Lower lobe of right lung (tissue), 2 donors: ENCODE data around the gene WDR59. TPM values are rescaled to one million over a fixed set of nuclear protein-coding genes. Genes with fewer than 3 reads are reported as not detected.
"Not testable (repeated sequence)": the region's sequence is repeated elsewhere in the genome, so short reads cannot be mapped to it uniquely, and the experiment has no call there.

Source experiments
- ATAC-seq, 2 donors: fragments of 200-7000 bp; cut with Tn5 transposase; one replicate each; pipeline ENCODE4 v1.9.1; 2020 to 2022; ENCODE audit warnings: mild to moderate bottlenecking in 2 of 2, moderate library complexity in 2 of 2
- DNase-seq: peaks from one replicate; pipeline ENCODE4 v3.0.0-alpha.2; 2020
- H3K27ac ChIP-seq: fragments of 200-600 bp; one replicate; pipeline ENCODE4 v1.8.0; 2022
- H3K27me3 ChIP-seq: fragments of 200-600 bp; one replicate; pipeline ENCODE4 v1.8.0; 2022; ENCODE audit warnings: low read depth
- H3K36me3 ChIP-seq: fragments of 200-600 bp; one replicate; pipeline ENCODE4 v1.8.0; 2022; ENCODE audit warnings: mild to moderate bottlenecking
- H3K4me1 ChIP-seq: fragments of 200-600 bp; one replicate; pipeline ENCODE4 v1.8.0; 2022
- H3K4me3 ChIP-seq: fragments of 200-600 bp; one replicate; pipeline ENCODE4 v1.8.0; 2022; ENCODE audit warnings: mild to moderate bottlenecking
- H3K9me3 ChIP-seq: fragments of 200-600 bp; one replicate; pipeline ENCODE4 v1.8.0; 2022
- intact Hi-C: fragments of 100-400 bp; cut with DNase I; formaldehyde crosslinking; loops from one replicate; pipeline ENCODE4 v1.11.0; 2022
- total RNA-seq: library from RNA; stranded (reverse); fragmentation: NEBNext Ultra II Directional; extraction: Animal tissue kit (Norgen Biotek cat#: 25700); gene quantifications from one replicate; pipeline ENCODE4 v1.2.1, GENCODE V29; 2021
- TF ChIP-seq, protein P1 (sequence below): fragments of 200-600 bp; IDR thresholded peaks from one replicate; pipeline ENCODE4 v1.8.0; 2022; ENCODE audit warnings: antibody characterized with exemption, mild to moderate bottlenecking
- donor health status: DM: no; HTN: yes; CAD: no; lungs with severe emphysema.

The WDR59 gene
- total RNA-seq, 1 donor from 2014 or later, result 49.5 TPM

DNA sequence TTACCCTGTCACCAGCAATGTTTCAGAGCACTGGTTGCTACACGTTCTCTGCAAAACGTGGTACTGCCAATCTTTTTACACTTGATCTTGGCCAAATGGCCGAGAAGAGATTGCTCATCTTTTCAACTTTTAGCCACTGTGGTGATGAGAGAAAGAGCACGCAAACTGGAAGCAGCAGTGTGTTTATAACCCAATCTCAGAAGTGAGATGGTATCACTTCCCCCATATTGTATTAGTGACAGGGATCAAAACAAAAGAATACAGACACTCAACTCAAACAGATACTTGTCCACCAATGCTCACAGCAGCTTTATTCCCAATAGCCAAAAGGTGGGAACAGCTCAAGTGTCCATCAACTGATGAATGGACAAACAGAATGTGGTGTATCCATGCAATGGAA, 138.2 kb downstream of the WDR59 start:
- no peak overlapping the region for H3K4me3 ChIP-seq
- TF ChIP-seq, protein P1, sequence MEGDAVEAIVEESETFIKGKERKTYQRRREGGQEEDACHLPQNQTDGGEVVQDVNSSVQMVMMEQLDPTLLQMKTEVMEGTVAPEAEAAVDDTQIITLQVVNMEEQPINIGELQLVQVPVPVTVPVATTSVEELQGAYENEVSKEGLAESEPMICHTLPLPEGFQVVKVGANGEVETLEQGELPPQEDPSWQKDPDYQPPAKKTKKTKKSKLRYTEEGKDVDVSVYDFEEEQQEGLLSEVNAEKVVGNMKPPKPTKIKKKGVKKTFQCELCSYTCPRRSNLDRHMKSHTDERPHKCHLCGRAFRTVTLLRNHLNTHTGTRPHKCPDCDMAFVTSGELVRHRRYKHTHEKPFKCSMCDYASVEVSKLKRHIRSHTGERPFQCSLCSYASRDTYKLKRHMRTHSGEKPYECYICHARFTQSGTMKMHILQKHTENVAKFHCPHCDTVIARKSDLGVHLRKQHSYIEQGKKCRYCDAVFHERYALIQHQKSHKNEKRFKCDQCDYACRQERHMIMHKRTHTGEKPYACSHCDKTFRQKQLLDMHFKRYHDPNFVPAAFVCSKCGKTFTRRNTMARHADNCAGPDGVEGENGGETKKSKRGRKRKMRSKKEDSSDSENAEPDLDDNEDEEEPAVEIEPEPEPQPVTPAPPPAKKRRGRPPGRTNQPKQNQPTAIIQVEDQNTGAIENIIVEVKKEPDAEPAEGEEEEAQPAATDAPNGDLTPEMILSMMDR, result no peak
- H3K27ac ChIP-seq, result no peak overlapping the region
- no peaks in the 10 kb centered on the region for H3K27me3 ChIP-seq
- DNase-seq (no peak), ATAC-seq (no peak)
- intact Hi-C loops, result no loop called here
- H3K4me1 ChIP-seq, result no peaks in the 10 kb centered on the region
- no peaks in the 10 kb centered on the region for H3K36me3 ChIP-seq
- no peaks in the 10 kb centered on the region for H3K9me3 ChIP-seq

DNA sequence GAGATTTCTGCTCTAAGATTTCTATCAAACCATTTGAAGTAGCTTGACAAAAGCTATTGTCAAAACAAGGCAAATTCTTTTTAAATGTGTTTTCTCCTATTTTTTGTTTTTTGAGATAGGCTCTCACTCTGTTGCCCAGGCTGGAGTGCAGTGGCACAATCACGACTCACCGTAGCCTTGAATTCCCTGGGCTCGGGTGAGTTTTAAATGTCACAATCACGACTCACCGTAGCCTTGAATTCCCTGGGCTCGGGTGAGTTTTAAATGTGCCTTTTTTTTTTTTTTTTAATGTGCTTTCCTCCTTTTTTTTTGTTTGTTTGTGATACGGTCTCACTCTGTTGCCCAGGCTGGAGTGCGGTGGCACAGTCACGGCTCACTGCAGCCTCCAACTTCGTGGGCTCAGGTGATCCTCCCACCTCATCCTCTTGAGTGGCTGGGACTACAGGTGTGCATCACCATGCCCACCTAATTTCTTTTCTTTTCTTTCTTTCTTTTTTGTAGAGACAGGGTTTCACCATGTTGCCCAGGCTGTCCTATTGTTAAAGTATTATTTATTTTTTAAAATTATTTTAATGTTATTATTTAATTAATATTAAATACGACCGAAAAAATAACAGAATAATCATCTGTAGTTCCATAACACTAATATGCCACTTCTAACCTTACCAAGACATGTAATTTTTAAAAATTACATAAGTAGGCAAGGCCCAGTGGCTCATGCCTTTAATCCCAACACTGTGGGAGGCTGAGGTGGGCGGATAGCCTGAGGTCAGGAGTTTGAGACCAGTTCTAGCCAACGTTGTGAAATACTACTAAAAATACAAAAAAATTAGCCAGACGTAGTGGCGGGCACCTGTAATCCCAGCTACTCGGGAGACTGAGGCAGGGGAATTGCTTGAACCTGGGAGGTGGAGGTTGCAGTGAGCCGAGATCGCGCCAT, 140.6 kb downstream of the WDR59 start:
- Histone ChIP-seq H3K9me3 (no peaks in the 10 kb centered on the region), H3K36me3 (no peaks in the 10 kb centered on the region), H3K4me1 (no peaks in the 10 kb centered on the region), H3K27ac (no peak overlapping the region), H3K27me3 (no peaks in the 10 kb centered on the region), H3K4me3 (no peak overlapping the region)
- ATAC-seq (no peak), DNase-seq (no peak)
- intact Hi-C loops, result no loop called here
- TF ChIP-seq, protein P1, result no peak

DNA sequence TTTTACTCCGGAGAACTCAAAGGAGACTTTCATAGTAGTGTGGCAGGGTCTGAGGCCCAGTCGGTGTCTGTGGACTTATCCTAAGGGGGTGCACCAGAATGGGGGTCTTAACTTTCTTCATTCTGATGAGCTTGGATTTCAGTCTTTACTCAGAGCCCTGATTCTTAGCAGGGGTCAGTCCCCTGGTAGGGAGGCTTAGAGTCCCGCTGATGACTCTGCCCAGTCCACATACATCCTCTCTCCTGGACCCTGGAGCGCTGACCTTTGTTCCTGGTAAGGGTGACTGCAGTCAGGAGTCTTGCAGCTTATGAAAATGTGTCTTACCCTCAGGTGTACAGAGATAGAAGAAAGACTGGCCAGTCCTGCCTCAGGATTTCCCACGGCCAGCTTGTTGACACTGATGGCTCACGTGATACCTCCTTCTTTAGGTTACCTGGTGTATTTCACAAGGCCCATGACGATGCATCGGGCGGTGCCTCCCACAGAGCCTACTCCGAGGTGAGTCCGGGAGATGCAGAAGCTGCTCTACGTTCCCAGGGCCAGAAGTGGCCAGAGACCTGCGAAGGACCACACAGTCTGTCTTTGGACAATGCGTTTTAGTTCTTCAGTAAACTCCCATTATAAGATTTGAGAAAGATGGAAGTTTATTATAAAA, 141.4 kb downstream of the WDR59 start:
- H3K36me3 ChIP-seq, DNase-seq, H3K4me3 ChIP-seq, H3K27ac ChIP-seq, H3K9me3 ChIP-seq, H3K4me1 ChIP-seq, intact Hi-C loops, H3K27me3 ChIP-seq: not testable (repeated sequence)
- ATAC-seq, result peak in 1 of 2 donors; percentile 42

DNA sequence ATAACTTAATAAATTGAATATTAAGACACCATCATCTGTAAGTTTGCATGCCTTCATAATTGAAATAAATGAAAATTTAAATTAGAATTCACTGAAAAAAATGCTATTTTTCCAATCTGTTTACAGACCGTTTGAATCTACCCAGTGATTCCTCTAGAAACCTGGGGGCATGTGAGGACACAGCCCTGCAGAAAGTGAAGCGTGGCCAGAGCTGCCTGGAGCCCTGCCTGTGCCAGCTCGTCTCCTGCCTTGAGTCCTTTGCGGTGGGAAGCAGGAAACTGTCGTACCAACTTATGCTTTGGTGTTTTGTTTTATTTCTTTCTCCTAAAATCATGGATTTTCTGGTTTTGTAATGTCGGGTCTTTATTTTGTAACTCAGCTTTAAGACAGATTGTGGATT, 142.5 kb downstream of the WDR59 start:
- H3K9me3 ChIP-seq, result no peaks in the 10 kb centered on the region
- intact Hi-C loops, result no loop called here
- no peaks in the 10 kb centered on the region for H3K27me3 ChIP-seq
- H3K27ac ChIP-seq, result no peak overlapping the region
- TF ChIP-seq, protein P1, result no peak
- H3K4me1 ChIP-seq, result peaks cover 1% of the 10 kb centered on the region
- DNase-seq (no peak), ATAC-seq (no peak)
- no peak overlapping the region for H3K4me3 ChIP-seq
- H3K36me3 ChIP-seq, result no peaks in the 10 kb centered on the region

DNA sequence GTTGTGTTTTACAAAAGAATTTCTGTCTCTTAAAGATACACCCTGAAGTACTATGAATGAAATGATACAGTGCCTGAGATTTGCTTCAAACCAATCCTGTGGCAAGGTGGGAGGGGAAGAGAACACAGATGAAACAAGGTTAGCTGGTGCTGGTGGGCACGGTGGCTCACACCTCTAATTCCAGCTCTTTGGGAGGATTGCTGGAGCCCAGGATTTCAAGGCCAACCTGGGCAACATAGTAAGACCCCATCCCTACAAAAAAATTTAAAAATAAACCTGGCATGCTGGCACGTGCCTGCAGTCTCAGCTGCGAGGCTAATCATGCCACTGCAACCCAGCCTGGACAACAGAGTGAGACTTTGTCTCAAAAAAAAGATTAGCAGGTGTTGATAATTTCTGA, 143.0 kb downstream of the WDR59 start:
- Histone ChIP-seq H3K27ac (no peak overlapping the region), H3K36me3 (no peaks in the 10 kb centered on the region), H3K27me3 (no peaks in the 10 kb centered on the region), H3K9me3 (no peaks in the 10 kb centered on the region), H3K4me1 (peaks cover 3% of the 10 kb centered on the region), H3K4me3 (no peak overlapping the region)
- intact Hi-C loops, result no loop called here
- TF ChIP-seq, protein P1, result no peak
- no peak for ATAC-seq
- DNase-seq, result no peak

DNA sequence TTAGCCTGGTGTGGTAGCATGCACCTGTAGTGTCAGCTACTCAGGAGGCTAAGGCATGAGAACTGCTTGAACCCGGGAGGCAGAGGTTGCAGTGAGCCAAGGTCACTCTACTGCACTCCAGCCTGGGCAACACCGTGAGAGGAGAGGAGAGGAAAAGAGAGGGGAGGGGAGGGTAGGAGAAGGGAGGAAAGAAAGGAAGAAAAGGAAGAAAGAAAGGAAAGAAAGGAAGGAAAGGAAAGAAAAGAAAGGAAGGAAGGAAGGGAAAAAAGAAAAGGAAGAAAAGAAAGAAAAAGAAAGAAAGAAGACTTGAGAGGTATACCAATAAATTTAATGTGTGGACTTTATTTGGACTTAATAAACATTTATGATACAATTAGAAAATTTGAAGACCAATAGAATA, 143.5 kb downstream of the WDR59 start:
- TF ChIP-seq, protein P1, result no peak
- no peaks in the 10 kb centered on the region for H3K36me3 ChIP-seq
- no peak overlapping the region for H3K27ac ChIP-seq
- H3K4me1 ChIP-seq, result peaks cover 3% of the 10 kb centered on the region
- H3K9me3 ChIP-seq, result no peaks in the 10 kb centered on the region
- H3K4me3 ChIP-seq, result no peak overlapping the region
- ATAC-seq, result no peak
- intact Hi-C loops, result no loop called here
- H3K27me3 ChIP-seq, result no peaks in the 10 kb centered on the region
- no peak for DNase-seq
